Measurements from ENCODE around the gene PCP4. TPM values are rescaled to one million over a fixed set of nuclear protein-coding genes. Genes with fewer than 3 reads are reported as not detected.

Gene PCP4
- polyA plus RNA-seq, 1 donor (not counting 4 experiments of a cell fraction or from before 2014, with no cell fraction given) = not detected

DNA sequence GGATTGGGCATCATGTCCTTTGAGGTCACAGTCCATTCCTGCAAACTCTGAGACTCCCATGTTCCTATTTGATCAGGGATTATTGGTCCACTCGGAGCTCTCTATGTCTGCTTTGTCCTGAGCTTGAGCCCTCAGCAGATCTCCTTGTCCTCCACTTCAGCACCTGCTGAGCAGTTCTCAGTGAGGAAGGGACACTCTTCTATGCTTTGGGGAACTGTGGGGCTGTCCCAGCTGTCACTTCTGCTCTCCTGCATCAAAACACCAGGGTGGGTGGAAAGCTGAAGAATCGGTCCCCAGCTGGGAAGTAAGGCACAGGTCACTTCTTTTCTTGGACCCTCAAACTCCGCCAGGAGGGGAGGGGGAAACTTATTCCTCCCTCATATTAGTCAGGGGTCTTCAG is 99.5 kb downstream of the PCP4 start:
- H3K4me1 ChIP-seq (ENCODE audit: control insufficient read depth, extremely low read depth, insufficient read depth, low read length) = no peaks in the 10 kb centered on the region
- no peak for TF ChIP-seq EZH2 (IDR thresholded peaks at IDR 0.05; ENCODE audit: low read length)
- TF ChIP-seq, protein P1, sequence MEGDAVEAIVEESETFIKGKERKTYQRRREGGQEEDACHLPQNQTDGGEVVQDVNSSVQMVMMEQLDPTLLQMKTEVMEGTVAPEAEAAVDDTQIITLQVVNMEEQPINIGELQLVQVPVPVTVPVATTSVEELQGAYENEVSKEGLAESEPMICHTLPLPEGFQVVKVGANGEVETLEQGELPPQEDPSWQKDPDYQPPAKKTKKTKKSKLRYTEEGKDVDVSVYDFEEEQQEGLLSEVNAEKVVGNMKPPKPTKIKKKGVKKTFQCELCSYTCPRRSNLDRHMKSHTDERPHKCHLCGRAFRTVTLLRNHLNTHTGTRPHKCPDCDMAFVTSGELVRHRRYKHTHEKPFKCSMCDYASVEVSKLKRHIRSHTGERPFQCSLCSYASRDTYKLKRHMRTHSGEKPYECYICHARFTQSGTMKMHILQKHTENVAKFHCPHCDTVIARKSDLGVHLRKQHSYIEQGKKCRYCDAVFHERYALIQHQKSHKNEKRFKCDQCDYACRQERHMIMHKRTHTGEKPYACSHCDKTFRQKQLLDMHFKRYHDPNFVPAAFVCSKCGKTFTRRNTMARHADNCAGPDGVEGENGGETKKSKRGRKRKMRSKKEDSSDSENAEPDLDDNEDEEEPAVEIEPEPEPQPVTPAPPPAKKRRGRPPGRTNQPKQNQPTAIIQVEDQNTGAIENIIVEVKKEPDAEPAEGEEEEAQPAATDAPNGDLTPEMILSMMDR (optimal IDR thresholded peaks at IDR 0.05 in 1 of 3, IDR thresholded peaks at IDR 0.05 in 1 of 3, conservative IDR thresholded peaks at IDR 0.05 in 1 of 3; ENCODE audit: extremely low read depth in 1 of 3, insufficient read depth in 2 of 3, low read length in 3 of 3) = no peak
- H3K9me3 ChIP-seq (ENCODE audit: control insufficient read depth, low read depth, low read length) = peaks cover 3% of the 10 kb centered on the region
- dilution Hi-C loops (cut with MboI; ENCODE audit: extremely low pct_ligation_motif_present, low sequenced_read_pairs) = no loop called here
- H3K9me1 ChIP-seq (ENCODE audit: control insufficient read depth, extremely low read depth, insufficient read depth, low read length) = no peaks in the 10 kb centered on the region
- no peak overlapping the region for H3K9ac ChIP-seq (ENCODE audit: control insufficient read depth, extremely low read depth, insufficient read depth, low read length)
- H3K4me2 ChIP-seq (ENCODE audit: control insufficient read depth, extremely low read depth, insufficient read depth, low read depth, low read length) = no peak overlapping the region
- no peak overlapping the region for H3K27ac ChIP-seq (ENCODE audit: control insufficient read depth, insufficient read depth, low read length)
- H4K20me1 ChIP-seq (ENCODE audit: control insufficient read depth, extremely low read depth, insufficient read depth, low read length) = no peaks in the 10 kb centered on the region
- DNase-seq (ENCODE audit: low read depth, low spot score) (no peak), FAIRE-seq (no peak)
- H3K4me3 ChIP-seq (ENCODE audit: control insufficient read depth in 2 of 3, extremely low read depth in 1 of 3, insufficient read depth in 2 of 3, low read depth in 1 of 3, low read length in 3 of 3) = no peak overlapping the region
- H3K36me3 ChIP-seq (ENCODE audit: control insufficient read depth in 2 of 2, extremely low read depth in 1 of 2, insufficient read depth in 2 of 2, low read length in 2 of 2) = no peaks in the 10 kb centered on the region
- H2AFZ ChIP-seq (ENCODE audit: control insufficient read depth, low read length) = no peak overlapping the region
- no peaks in the 10 kb centered on the region for H3K79me2 ChIP-seq (ENCODE audit: control insufficient read depth, insufficient read depth, low read length)
- H3K27me3 ChIP-seq (ENCODE audit: control insufficient read depth, extremely low read depth, insufficient read depth, low read length) = no peaks in the 10 kb centered on the region

- H3K4me3 ChIP-seq (ENCODE audit: control insufficient read depth in 2 of 3, extremely low read depth in 1 of 3, insufficient read depth in 2 of 3, low read depth in 1 of 3, low read length in 3 of 3) = no peak overlapping the region
- no peak overlapping the region for H3K4me2 ChIP-seq (ENCODE audit: control insufficient read depth, extremely low read depth, insufficient read depth, low read depth, low read length)
- dilution Hi-C loops (cut with MboI; ENCODE audit: extremely low pct_ligation_motif_present, low sequenced_read_pairs) = no loop called here
- no peak overlapping the region for H2AFZ ChIP-seq (ENCODE audit: control insufficient read depth, low read length)
- H3K9me3 ChIP-seq (ENCODE audit: control insufficient read depth, low read depth, low read length) = peaks cover 3% of the 10 kb centered on the region
- no peak overlapping the region for H3K9ac ChIP-seq (ENCODE audit: control insufficient read depth, extremely low read depth, insufficient read depth, low read length)
- TF ChIP-seq, protein P1 (optimal IDR thresholded peaks at IDR 0.05 in 1 of 3, IDR thresholded peaks at IDR 0.05 in 1 of 3, conservative IDR thresholded peaks at IDR 0.05 in 1 of 3; ENCODE audit: extremely low read depth in 1 of 3, insufficient read depth in 2 of 3, low read length in 3 of 3) = no peak
- TF ChIP-seq EZH2 (IDR thresholded peaks at IDR 0.05; ENCODE audit: low read length) = no peak
- H3K27me3 ChIP-seq (ENCODE audit: control insufficient read depth, extremely low read depth, insufficient read depth, low read length) = no peaks in the 10 kb centered on the region
- H4K20me1 ChIP-seq (ENCODE audit: control insufficient read depth, extremely low read depth, insufficient read depth, low read length) = no peaks in the 10 kb centered on the region
- no peak for FAIRE-seq
- H3K36me3 ChIP-seq (ENCODE audit: control insufficient read depth in 2 of 2, extremely low read depth in 1 of 2, insufficient read depth in 2 of 2, low read length in 2 of 2) = no peaks in the 10 kb centered on the region
- no peaks in the 10 kb centered on the region for H3K4me1 ChIP-seq (ENCODE audit: control insufficient read depth, extremely low read depth, insufficient read depth, low read length)
- no peak overlapping the region for H3K27ac ChIP-seq (ENCODE audit: control insufficient read depth, insufficient read depth, low read length)
- no peaks in the 10 kb centered on the region for H3K9me1 ChIP-seq (ENCODE audit: control insufficient read depth, extremely low read depth, insufficient read depth, low read length)
- DNase-seq (ENCODE audit: low read depth, low spot score) = no peak
- no peaks in the 10 kb centered on the region for H3K79me2 ChIP-seq (ENCODE audit: control insufficient read depth, insufficient read depth, low read length)
These were observed 100.8 kb downstream of the PCP4 start for GRCh38 chr21:39968010-39968409.

All from keratinocyte (primary cell).